ENCODE results near the gene DNAJA3. TPM values are rescaled to one million over a fixed set of nuclear protein-coding genes. Genes with fewer than 3 reads are reported as not detected.

DNAJA3 gene
- total RNA-seq = 10 to 100 TPM; 47.6 to 60.0 TPM

GRCh38 chr16:4425378-4426020 lies at the start of gene DNAJA3:
DNAJA3 (plus strand) TSS chr16:4425868; CDS start chr16:4425882, 14 bp downstream.
- Histone ChIP-seq H3K4me3 (peak within 1 kb of the TSS; percentile 90 to 95), H3K9me3 (no peaks in the 10 kb centered on the region), H3K27me3 (replicated peaks; ENCODE audit: insufficient read depth) (no peaks in the 10 kb centered on the region), H3K27ac (peak within 1 kb of the TSS; percentile 88 to 98), H3K36me3 (no peaks in the 10 kb centered on the region), H3K4me1 (replicated peaks) (peaks cover 7% of the 10 kb centered on the region)
- WGBS = under 1% methylated on average over 68 of the region's 68 CpGs
- DNase-seq (ENCODE audit: low spot score) = peak; percentile 90
- peak; percentile 64 for TF ChIP-seq POLR2A (IDR thresholded peaks at IDR 0.05)
- TF ChIP-seq POLR2AphosphoS5 (IDR thresholded peaks at IDR 0.05) = peak; percentile 87
- TF ChIP-seq, protein P1, sequence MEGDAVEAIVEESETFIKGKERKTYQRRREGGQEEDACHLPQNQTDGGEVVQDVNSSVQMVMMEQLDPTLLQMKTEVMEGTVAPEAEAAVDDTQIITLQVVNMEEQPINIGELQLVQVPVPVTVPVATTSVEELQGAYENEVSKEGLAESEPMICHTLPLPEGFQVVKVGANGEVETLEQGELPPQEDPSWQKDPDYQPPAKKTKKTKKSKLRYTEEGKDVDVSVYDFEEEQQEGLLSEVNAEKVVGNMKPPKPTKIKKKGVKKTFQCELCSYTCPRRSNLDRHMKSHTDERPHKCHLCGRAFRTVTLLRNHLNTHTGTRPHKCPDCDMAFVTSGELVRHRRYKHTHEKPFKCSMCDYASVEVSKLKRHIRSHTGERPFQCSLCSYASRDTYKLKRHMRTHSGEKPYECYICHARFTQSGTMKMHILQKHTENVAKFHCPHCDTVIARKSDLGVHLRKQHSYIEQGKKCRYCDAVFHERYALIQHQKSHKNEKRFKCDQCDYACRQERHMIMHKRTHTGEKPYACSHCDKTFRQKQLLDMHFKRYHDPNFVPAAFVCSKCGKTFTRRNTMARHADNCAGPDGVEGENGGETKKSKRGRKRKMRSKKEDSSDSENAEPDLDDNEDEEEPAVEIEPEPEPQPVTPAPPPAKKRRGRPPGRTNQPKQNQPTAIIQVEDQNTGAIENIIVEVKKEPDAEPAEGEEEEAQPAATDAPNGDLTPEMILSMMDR (IDR thresholded peaks at IDR 0.05) = peak in 1 of 4 experiments; percentile 38
- intact Hi-C loops (cut with DNase I) = no loop called here

- peak; percentile 80 for DNase-seq (ENCODE audit: low spot score)
- peak overlapping the region; percentile 51 to 81 for H3K27ac ChIP-seq
- no peak overlapping the region for H3K4me3 ChIP-seq
- no peaks in the 10 kb centered on the region for H3K9me3 ChIP-seq
- 21% methylated on average over 22 of the region's 31 CpGs for WGBS
- no peaks in the 10 kb centered on the region for H3K36me3 ChIP-seq
- peaks cover 36% of the 10 kb centered on the region for H3K4me1 ChIP-seq (replicated peaks)
- TF ChIP-seq POLR2A (IDR thresholded peaks at IDR 0.05) = no peak
- TF ChIP-seq POLR2AphosphoS5 (IDR thresholded peaks at IDR 0.05) = peak; percentile 73
- intact Hi-C loops (cut with DNase I) = no loop called here
- no peaks in the 10 kb centered on the region for H3K27me3 ChIP-seq (replicated peaks; ENCODE audit: insufficient read depth)
These were observed 49.4 kb upstream of the DNAJA3 start for GRCh38 chr16:4376126-4376892.

- whole genome bisulfite sequencing = 36% methylated on average over 25 of the region's 27 CpGs
- H3K4me1 ChIP-seq (replicated peaks) = peaks cover 35% of the 10 kb centered on the region
These were observed 48.6 kb upstream of the DNAJA3 start for GRCh38 chr16:4376893-4377572.

GRCh38 chr16:4377573-4378154 lies 48.0 kb upstream of the DNAJA3 start:
- DNase-seq (ENCODE audit: low spot score) = no peak
- WGBS = 50% methylated on average over 12 of the region's 12 CpGs
- peaks cover 32% of the 10 kb centered on the region for H3K4me1 ChIP-seq (replicated peaks)
- no peaks in the 10 kb centered on the region for H3K36me3 ChIP-seq
- H3K4me3 ChIP-seq = no peak overlapping the region
- TF ChIP-seq, protein P1 (IDR thresholded peaks at IDR 0.05) = no peak
- TF ChIP-seq POLR2A (IDR thresholded peaks at IDR 0.05) = no peak
- no peak for TF ChIP-seq POLR2AphosphoS5 (IDR thresholded peaks at IDR 0.05)
- H3K9me3 ChIP-seq = no peaks in the 10 kb centered on the region
- intact Hi-C loops (cut with DNase I) = no loop called here
- peak overlapping the region; percentile 51 to 81 for H3K27ac ChIP-seq
- no peaks in the 10 kb centered on the region for H3K27me3 ChIP-seq (replicated peaks; ENCODE audit: insufficient read depth)

More at GRCh38 chr16:4376893-4377572, 48.6 kb upstream of the DNAJA3 start:
- Histone ChIP-seq H3K4me3 (no peak overlapping the region), H3K9me3 (no peaks in the 10 kb centered on the region), H3K36me3 (no peaks in the 10 kb centered on the region), H3K27ac (peak overlapping the region; percentile 51 to 81), H3K27me3 (replicated peaks; ENCODE audit: insufficient read depth) (no peaks in the 10 kb centered on the region)
- TF ChIP-seq POLR2AphosphoS5 (IDR thresholded peaks at IDR 0.05) = no peak
- TF ChIP-seq POLR2A (IDR thresholded peaks at IDR 0.05) = no peak
- TF ChIP-seq, protein P1 (IDR thresholded peaks at IDR 0.05) = no peak
- DNase-seq (ENCODE audit: low spot score) = no peak
- intact Hi-C loops (cut with DNase I) = no loop called here
